H1 (cell line): ENCODE results near the gene ROR1. TPM values are rescaled to one million over a fixed set of nuclear protein-coding genes. Genes with fewer than 3 reads are reported as not detected.

Experiments
- CTCF ChIA-PET: fragments of 300-600 bp; sonication (Branson Sonifier 250); formaldehyde crosslinking; loops from one replicate; lab custom pipeline; 2021; ENCODE audit not compliant: partially characterized antibody; lab: Charles Lee
- POLR2A ChIA-PET: fragments of 300-600 bp; sonication (Branson Sonifier 250); formaldehyde crosslinking; loops from one replicate; lab custom pipeline; 2021; ENCODE audit warnings: inconsistent platforms; ENCODE audit not compliant: partially characterized antibody; lab: Charles Lee
- DNase-seq, 2 experiments: peaks; one replicate each; pipeline versions ENCODE4 v3.0.0 to v3.0.0-alpha.2; 2010 to 2022; ENCODE audit warnings: low spot score in 2 of 2, low read depth in 1 of 2, mixed read lengths in 1 of 2
- FAIRE-seq: peaks from 2 replicates; lab custom pipeline; 2011; peaks lifted over from hg19 to GRCh38; lab: Jason Lieb, UNC
- H2AFZ ChIP-seq: 2 replicates; pipeline ENCODE4 v1.8.1; 2012; ENCODE audit warnings: low read length, inconsistent platforms
- H2AK5ac ChIP-seq: 2 replicates; pipeline ENCODE4 v1.6.1; 2013; ENCODE audit warnings: low read depth, low read length
- H2BK120ac ChIP-seq: replicated peaks from 2 replicates; pipeline ENCODE3; 2013; ENCODE audit warnings: low read depth, low read length, inconsistent platforms
- H2BK12ac ChIP-seq: 2 replicates; pipeline ENCODE4 v1.6.1; 2013; ENCODE audit warnings: low read depth, low read length
- H2BK15ac ChIP-seq: 2 replicates; pipeline ENCODE4 v1.6.1; 2013; ENCODE audit warnings: low read length
- H2BK20ac ChIP-seq: 2 replicates; pipeline ENCODE4 v1.6.1; 2013; ENCODE audit warnings: low read length
- H2BK5ac ChIP-seq: 2 replicates; pipeline ENCODE4 v1.6.1; 2013; ENCODE audit warnings: low read depth, low read length
- H3K14ac ChIP-seq: 2 replicates; pipeline ENCODE4 v1.6.1; 2013; ENCODE audit warnings: inconsistent platforms; ENCODE audit not compliant: insufficient read length
- H3K18ac ChIP-seq: 2 replicates; pipeline ENCODE4 v1.6.1; 2013; ENCODE audit warnings: low read length; ENCODE audit errors: extremely low read depth
- H3K23ac ChIP-seq: 2 replicates; pipeline ENCODE4 v1.6.1; 2013; ENCODE audit warnings: inconsistent platforms; ENCODE audit not compliant: insufficient read length
- H3K23me2 ChIP-seq: 2 replicates; pipeline ENCODE4 v1.6.1; 2013; ENCODE audit warnings: low read depth, low read length
- H3K27ac ChIP-seq: 2 replicates; pipeline ENCODE4 v1.6.1; 2011; ENCODE audit warnings: low read depth, low read length, inconsistent platforms
- H3K27me3 ChIP-seq, 4 experiments: replicated peaks in 1 of 4; 1 replicate in 1 of 4; 2 replicates in 3 of 4; pipeline versions ENCODE4 v1.6.1 to v1.8.1; 2011 to 2013; ENCODE audit warnings: low read length in 3 of 4, mild to moderate bottlenecking in 3 of 4, inconsistent platforms in 2 of 4, mixed read lengths in 2 of 4, moderate library complexity in 1 of 4; ENCODE audit not compliant: control insufficient read depth in 3 of 4, insufficient read depth in 3 of 4; ENCODE audit errors: extremely low read depth in 1 of 4
- H3K36me3 ChIP-seq, 4 experiments: 2 replicates each; pipeline versions ENCODE4 v1.6.1 to v1.8.1; 2011 to 2013; ENCODE audit warnings: mild to moderate bottlenecking in 4 of 4, low read length in 3 of 4, moderate library complexity in 2 of 4, control low read depth in 1 of 4, inconsistent platforms in 1 of 4; ENCODE audit not compliant: insufficient read depth in 4 of 4, control insufficient read depth in 2 of 4
- H3K4ac ChIP-seq: replicated peaks from 2 replicates; pipeline ENCODE3; 2013; ENCODE audit warnings: low read length, low read depth, mixed read lengths, inconsistent platforms; ENCODE audit not compliant: insufficient read length
- H3K4me1 ChIP-seq, 4 experiments: replicated peaks in 1 of 4; 1 replicate in 1 of 4; 2 replicates in 3 of 4; pipeline versions ENCODE4 v1.6.1 to v1.8.1; 2011 to 2013; ENCODE audit warnings: low read length in 3 of 4, inconsistent platforms in 2 of 4, mixed read lengths in 1 of 4; ENCODE audit not compliant: insufficient read depth in 4 of 4, control insufficient read depth in 3 of 4
- H3K4me2 ChIP-seq, 2 experiments: 2 replicates each; pipeline versions ENCODE4 v1.6.1 to v1.8.1; 2011 to 2013; ENCODE audit warnings: low read depth in 2 of 2, low read length in 2 of 2, control low read depth in 1 of 2, inconsistent platforms in 1 of 2, mild to moderate bottlenecking in 1 of 2; ENCODE audit not compliant: insufficient read depth in 1 of 2
- H3K4me3 ChIP-seq, 4 experiments: fragments of 200-600, 300-600 bp in 1 of 4; sonication (generic), shearing (Covaris generic), sonication (Bioruptor Twin) in 1 of 4; 2 replicates each; pipeline versions ENCODE4 v1.5.1 to v1.8.1; 2011 to 2016; ENCODE audit warnings: low read length in 4 of 4, low read depth in 3 of 4, control low read depth in 2 of 4, inconsistent platforms in 2 of 4, mild to moderate bottlenecking in 2 of 4, mixed read lengths in 1 of 4, moderate library complexity in 1 of 4; ENCODE audit not compliant: insufficient read depth in 2 of 4; ENCODE audit errors: extremely low read depth in 1 of 4
- H3K56ac ChIP-seq: replicated peaks from 2 replicates; pipeline ENCODE3; 2013; ENCODE audit warnings: low read depth, mild to moderate bottlenecking, mixed read lengths, low read length, inconsistent platforms; ENCODE audit not compliant: insufficient read length
- H3K79me1 ChIP-seq: 2 replicates; pipeline ENCODE4 v1.6.1; 2013; ENCODE audit warnings: low read depth, low read length, control low read depth
- H3K79me2 ChIP-seq, 2 experiments: 2 replicates each; pipeline versions ENCODE4 v1.6.1 to v1.8.1; 2012 to 2013; ENCODE audit warnings: low read length in 2 of 2, mild to moderate bottlenecking in 2 of 2, inconsistent platforms in 1 of 2; ENCODE audit not compliant: insufficient read depth in 2 of 2, control insufficient read depth in 1 of 2
- H3K9ac ChIP-seq, 4 experiments: replicated peaks in 1 of 4; 1 replicate in 1 of 4; 2 replicates in 3 of 4; pipeline versions ENCODE4 v1.6.1 to v1.8.1; 2011 to 2013; ENCODE audit warnings: low read depth in 3 of 4, low read length in 3 of 4, control low read depth in 2 of 4, mild to moderate bottlenecking in 2 of 4, moderate library complexity in 2 of 4, inconsistent platforms in 1 of 4; ENCODE audit errors: extremely low read depth in 1 of 4
- H3K9me3 ChIP-seq, 2 experiments: 2 replicates each; pipeline versions ENCODE4 v1.6.1 to v1.8.1; 2012 to 2013; ENCODE audit warnings: mild to moderate bottlenecking in 2 of 2, moderate library complexity in 2 of 2, control low read depth in 1 of 2, inconsistent platforms in 1 of 2, low read depth in 1 of 2, low read length in 1 of 2, mixed read lengths in 1 of 2; ENCODE audit not compliant: insufficient read depth in 2 of 2
- H4K20me1 ChIP-seq, 2 experiments: replicated peaks in 1 of 2; 2 replicates each; pipeline versions ENCODE3 to v1.8.1; 2011 to 2013; ENCODE audit warnings: inconsistent platforms in 2 of 2, low read length in 2 of 2, mild to moderate bottlenecking in 1 of 2; ENCODE audit not compliant: insufficient read depth in 2 of 2, control insufficient read depth in 1 of 2
- H4K5ac ChIP-seq: 2 replicates; pipeline ENCODE4 v1.6.1; 2013; ENCODE audit warnings: low read length, low read depth, mixed read lengths, inconsistent platforms; ENCODE audit not compliant: insufficient read length
- H4K8ac ChIP-seq: 2 replicates; pipeline ENCODE4 v1.8.0; 2013; ENCODE audit warnings: mild to moderate bottlenecking, moderate library complexity, low read length, inconsistent platforms; ENCODE audit not compliant: insufficient read depth; ENCODE audit errors: extremely low read depth
- H4K91ac ChIP-seq: replicated peaks from 2 replicates; pipeline ENCODE3; 2013; ENCODE audit warnings: low read length, mixed read lengths, inconsistent platforms; ENCODE audit not compliant: insufficient read length
- CBX8 ChIP-seq: fragments of 300-800, 300-1000 bp; sonication (generic); IDR thresholded peaks from 2 replicates; pipeline ENCODE4 v1.7.1; 2016; ENCODE audit warnings: low read depth, low read length, borderline replicate concordance
- CTCF ChIP-seq, 3 experiments: IDR thresholded peaks; 1 replicate in 2 of 3; 2 replicates in 1 of 3; pipeline versions ENCODE4 v1.5.1 to v1.6.1; 2011; ENCODE audit warnings: low read length in 3 of 3, mild to moderate bottlenecking in 3 of 3, inconsistent platforms in 2 of 3, low read depth in 1 of 3, moderate library complexity in 1 of 3; ENCODE audit not compliant: insufficient read depth in 1 of 3; ENCODE audit errors: control extremely low read depth in 1 of 3
- EZH2 ChIP-seq: fragments of 200-600 bp; sonication (generic); IDR thresholded peaks from 2 replicates; pipeline ENCODE4 v1.7.1; 2012; ENCODE audit warnings: low read depth, mild to moderate bottlenecking, moderate library complexity, low read length, inconsistent platforms; ENCODE audit not compliant: severe bottlenecking
- FOSL1 ChIP-seq: IDR thresholded peaks from 2 replicates; pipeline ENCODE4 v1.6.1; 2011; ENCODE audit warnings: mild to moderate bottlenecking, low read depth, low read length, moderate library complexity; ENCODE audit not compliant: insufficient read depth
- KDM1A ChIP-seq: fragments of 200-600, 300-600 bp; sonication (generic); IDR thresholded peaks from 2 replicates; pipeline ENCODE4 v1.7.1; 2016; ENCODE audit warnings: mild to moderate bottlenecking, low read length, borderline replicate concordance
- TAF7 ChIP-seq: optimal IDR thresholded peaks from 2 replicates; pipeline ENCODE3; 2011; ENCODE audit warnings: low read depth, mild to moderate bottlenecking, inconsistent platforms, low read length, moderate library complexity, borderline replicate concordance
- TBP ChIP-seq: IDR thresholded peaks from 2 replicates; pipeline ENCODE4 v1.6.1; 2011; ENCODE audit warnings: low read depth, low read length, improper control_type of control experiment
- WGBS, 2 experiments: shearing (Covaris generic) in 1 of 2; methylation state at CpG; one replicate each; pipeline versions ENCODE4 v1.1.6 to v1.1.7; 2013 to 2015; ENCODE audit warnings: low lambda C conversion rate in 2 of 2, mixed read lengths in 2 of 2, inconsistent platforms in 1 of 2, low coverage in 1 of 2, missing lambda C conversion rate in 1 of 2; ENCODE audit not compliant: insufficient replicate concordance in 2 of 2, insufficient coverage in 1 of 2, insufficient read length in 1 of 2; ENCODE audit errors: extremely low coverage in 1 of 2, missing lambda C conversion rate in 1 of 2; 5-methylcytosine and 5-hydroxymethylcytosine counted together
- polyA plus RNA-seq, 7 experiments: library from polyadenylated mRNA; depleted of rRNA in 3 of 7; stranded (reverse) in 5 of 7; unstranded in 2 of 7; fragments of >200 nt in 5 of 7; fragments of 200-250 nt in 2 of 7; gene quantifications; 1 replicate in 5 of 7; 2 replicates in 1 of 7; 4 replicates in 1 of 7; pipeline versions ENCODE4 v1.2.1 to v1.2.3, GENCODE V29; 2011 to 2013; ENCODE audit warnings: missing spikeins in 2 of 7, mixed read lengths in 2 of 7
- total RNA-seq: library from RNA; stranded (reverse); fragmentation: NEBNext Ultra II Directional; extraction: Animal tissue kit (Norgen Biotek cat#: 25700); gene quantifications from 2 replicates; pipeline ENCODE4 v1.2.1, GENCODE V29; 2021

ROR1 gene
- total and polyA plus RNA-seq, 2 of the 8 experiments (the other 6 are each of a cell fraction or from before 2014, with no cell fraction given), result 33.6 to 73.6 TPM

- TF ChIP-seq CBX8 (no peak), CTCF (IDR thresholded peaks at IDR 0.05; ENCODE audit: control extremely low read depth in 1 of 3, insufficient read depth in 1 of 3, low read depth in 1 of 3, low read length in 3 of 3) (no peak), KDM1A (peak; percentile 74; the same call in 1 of the 2 replicates), TAF7 (no peak), EZH2 (no peak), FOSL1 (no peak), TBP (no peak)
- Histone ChIP-seq H3K23ac (no peak overlapping the region), H3K79me2 (peaks cover 15 to 100% of the 10 kb centered on the region in 2 experiments; a peak in 3 of 4 replicates), H2BK120ac (no peak overlapping the region), H3K9ac (no peak overlapping the region), H3K36me3 (no peaks in the 10 kb centered on the region), H4K8ac (no peak overlapping the region), H4K5ac (no peak overlapping the region), H4K91ac (no peak overlapping the region), H3K14ac (no peak overlapping the region), H3K18ac (no peak overlapping the region), H2BK5ac (no peak overlapping the region), H2AK5ac (no peak overlapping the region), H3K79me1 (peaks cover 7% of the 10 kb centered on the region; the same call in 1 of the 2 replicates), H2AFZ (no peak overlapping the region), H3K23me2 (no peaks in the 10 kb centered on the region), H3K4ac (no peak overlapping the region), H3K27ac (no peak overlapping the region), H3K9me3 (no peaks in the 10 kb centered on the region), H3K27me3 (no peaks in the 10 kb centered on the region), H3K4me1 (peaks cover 11 to 58% (median 37%) of the 10 kb centered on the region in 4 experiments), H3K4me3 (no peak overlapping the region), H2BK20ac (no peak overlapping the region), H4K20me1 (peaks cover 0 to 6% of the 10 kb centered on the region in 2 experiments), H2BK15ac (no peak overlapping the region), H3K56ac (no peak overlapping the region), H3K4me2 (no peak overlapping the region), H2BK12ac (no peak overlapping the region)
- no peak for FAIRE-seq
- ChIA-PET CTCF (interaction anchor here (0.9 to 10.3 kb wide), 2 partner anchors 9 to 237 kb away, joined by 4 to 74 read pairs; no protein-coding TSS in a partner anchor), POLR2A (interaction anchor here (0.9 kb wide), 1 partner anchor 136 kb away, joined by 3 read pairs; no protein-coding TSS in a partner anchor)
- WGBS, 2 experiments, result 87% methylated on average over 4 of the region's 4 CpGs; no CpG with 5 or more reads in 1 of the 2 experiments
- no peak for DNase-seq
These were observed 137.2 kb downstream of the ROR1 start for GRCh38 chr1:63911049-63911448.
